AG08396 (cell line): ENCODE measurements around the gene TYRO3.
A peak's percentile ranks its signal among the peaks of the same experiment; 100 is the strongest.

Experiments
- DNase-seq: peaks from one replicate; pipeline ENCODE4 v3.0.0; 2012; ENCODE audit warnings: low spot score, mixed read lengths

The TYRO3 gene

DNA sequence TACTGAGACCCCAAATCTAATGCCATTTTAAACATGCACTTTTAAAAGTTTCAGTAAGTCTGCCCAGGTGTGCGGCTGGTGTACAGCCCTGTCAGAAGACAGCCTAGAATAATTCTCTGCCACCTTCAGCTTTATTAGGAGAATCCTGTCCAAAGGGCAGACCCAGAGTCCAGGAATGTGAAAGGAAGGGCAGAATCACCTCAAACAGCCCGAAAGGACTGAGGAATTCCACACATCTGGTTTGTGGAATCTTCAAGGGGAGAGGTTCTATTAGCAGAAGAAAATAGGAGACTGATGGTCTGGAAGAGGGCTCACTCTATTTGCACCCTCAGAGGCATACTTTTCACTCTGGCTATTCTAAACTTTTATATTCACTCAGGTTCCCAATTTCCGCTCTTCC lies 46.6 kb downstream of the TYRO3 start:
- no peak for DNase-seq

DNA sequence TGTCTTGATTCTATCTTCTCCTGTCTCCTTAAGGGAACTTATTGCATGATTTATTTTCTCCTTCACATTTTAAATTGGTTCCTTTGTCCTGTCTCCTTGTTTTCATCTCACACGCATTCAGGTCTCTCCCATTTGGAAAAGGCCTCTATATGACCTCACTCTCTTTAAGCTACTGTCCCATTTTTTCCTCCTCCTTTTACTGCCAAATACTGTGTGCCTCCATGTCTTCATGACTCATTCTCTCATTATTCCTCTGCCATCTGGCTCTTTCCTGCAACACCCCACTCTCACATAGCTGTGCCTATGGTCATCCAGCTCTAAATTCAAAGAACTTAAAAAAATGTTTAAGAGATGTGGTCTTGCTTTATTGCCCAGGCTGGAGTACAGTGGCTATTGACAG lies 48.0 kb downstream of the TYRO3 start:
- DNase-seq: peak; percentile 85

- no peak for DNase-seq
Measured at GRCh38 chr15:41609123-41609522, 50.1 kb downstream of the TYRO3 start.

GRCh38 chr15:41610048-41610447 lies 51.0 kb downstream of the TYRO3 start:
- DNase-seq: no peak

GRCh38 chr15:41620536-41621199 lies 61.7 kb downstream of the TYRO3 start:
- DNase-seq: no peak

DNA sequence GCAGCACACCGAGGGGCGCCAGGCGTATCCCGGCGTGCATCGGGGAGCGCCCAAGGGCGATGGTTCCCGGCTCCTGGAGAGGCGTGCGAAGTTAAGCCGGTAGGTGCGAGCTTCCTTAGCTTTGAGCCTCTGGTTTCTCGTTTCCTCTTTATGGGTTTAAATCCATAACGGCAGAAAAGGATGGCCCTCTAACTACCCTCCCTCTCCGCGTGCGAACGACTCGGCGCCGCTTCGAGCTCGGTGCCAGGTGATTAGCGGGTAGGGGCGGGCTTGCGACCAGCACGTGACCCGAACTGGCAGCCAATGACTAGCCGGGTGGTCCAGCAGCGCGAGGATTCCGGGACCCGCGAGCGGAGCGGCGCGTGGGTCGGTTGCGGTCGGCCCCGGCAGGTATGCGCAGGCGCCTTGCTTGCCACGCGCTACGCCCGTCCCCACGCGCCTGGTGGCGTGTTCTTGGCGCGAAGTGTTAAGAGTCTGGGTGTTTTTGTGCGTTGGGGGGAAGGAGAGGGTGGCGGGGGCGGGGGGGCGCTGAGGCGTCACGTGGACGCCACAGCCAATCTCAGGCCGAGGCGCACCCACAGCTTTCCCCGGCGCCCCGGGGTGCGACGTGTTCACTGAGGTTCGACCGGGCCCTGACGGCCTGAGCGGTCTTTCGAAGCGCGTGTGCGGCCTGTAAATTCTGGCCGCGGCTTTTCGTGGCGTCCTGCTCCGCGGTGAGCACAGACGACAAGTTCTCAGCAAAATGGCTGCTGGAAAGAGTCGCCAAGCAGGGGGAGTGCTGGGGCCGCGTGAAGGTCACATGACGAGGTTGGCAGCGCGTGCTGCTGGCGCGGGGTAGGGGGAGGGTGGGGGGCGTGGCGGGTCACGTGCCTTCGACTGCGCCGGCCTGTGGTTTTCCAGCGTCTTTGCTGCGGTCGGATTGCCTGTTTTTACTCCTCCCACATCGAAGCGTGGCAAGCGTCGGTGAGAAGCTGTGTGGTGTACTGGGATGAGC lies 62.5 kb downstream of the TYRO3 start:
- peak; percentile 91 for DNase-seq

DNA sequence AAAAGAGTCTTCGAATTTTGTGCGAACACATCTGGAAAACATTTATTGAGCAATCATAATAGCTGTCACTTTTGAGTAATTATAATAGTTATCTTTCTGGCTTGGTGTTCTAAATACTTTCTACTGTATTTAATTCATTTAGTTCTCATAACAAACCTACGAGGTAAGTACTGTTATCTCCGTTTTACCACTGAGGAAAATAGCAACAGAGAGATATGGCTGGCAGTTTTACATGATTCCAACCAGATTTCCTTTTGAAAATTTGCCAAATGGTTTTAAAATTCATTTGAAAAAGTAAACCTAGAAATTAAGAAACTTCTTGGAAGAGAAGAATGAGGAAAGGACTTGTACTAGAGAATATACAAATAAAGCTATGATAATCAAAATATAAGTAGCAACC lies 63.9 kb downstream of the TYRO3 start:
- DNase-seq: no peak

GRCh38 chr15:41627203-41627602 lies 68.2 kb downstream of the TYRO3 start:
- DNase-seq: no peak

DNA sequence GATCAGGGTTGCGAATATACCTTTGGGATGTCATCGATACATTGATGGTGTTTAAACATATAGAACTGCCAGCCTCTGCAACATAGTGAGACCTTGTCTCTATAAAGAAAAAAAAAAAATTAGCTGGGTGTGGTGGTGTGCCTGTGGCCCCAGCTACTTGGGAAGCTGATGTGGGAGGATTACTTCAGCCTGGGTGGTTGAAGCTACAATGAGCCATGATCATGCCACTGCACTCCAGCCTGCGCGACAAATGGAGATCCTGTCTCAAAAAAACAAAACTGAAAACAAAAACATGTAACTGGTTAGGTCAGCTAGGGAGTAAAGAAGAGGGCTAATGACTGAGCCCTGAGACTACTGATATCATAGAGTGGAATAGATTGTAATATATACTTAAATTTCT lies 70.5 kb downstream of the TYRO3 start:
- DNase-seq: no peak

- no peak for DNase-seq
Measured at GRCh38 chr15:41629883-41630282, 70.9 kb downstream of the TYRO3 start.

GRCh38 chr15:41630616-41631217 lies 71.7 kb downstream of the TYRO3 start:
- no peak for DNase-seq

GRCh38 chr15:41631880-41632470 lies 73.0 kb downstream of the TYRO3 start:
- no peak for DNase-seq
